Tibial nerve (tissue), 4 donors: ENCODE measurements around the gene DNASE2. TPM values are rescaled to one million over a fixed set of nuclear protein-coding genes. Genes with fewer than 3 reads are reported as not detected.

Experiments used
- DNase-seq, 2 donors: peaks; one replicate each; pipeline ENCODE4 v3.0.0-alpha.2; 2019; ENCODE audit warnings: low spot score in 2 of 2
- H3K27ac ChIP-seq, 4 donors: fragments of 200-600 bp; sonication (generic) in 3 of 4; one replicate each; pipeline ENCODE4 v1.5.1; 2017 to 2019; ENCODE audit warnings: mild to moderate bottlenecking in 1 of 4
- H3K27me3 ChIP-seq, 2 donors: fragments of 200-600 bp; sonication (generic) in 1 of 2; one replicate each; pipeline versions ENCODE4 v1.5.1 to v1.6.0; 2017 to 2019
- H3K36me3 ChIP-seq, 3 donors: fragments of 200-600 bp; sonication (generic); one replicate each; pipeline ENCODE4 v1.5.1; 2018 to 2019
- H3K4me1 ChIP-seq, 4 donors: fragments of 200-600 bp; sonication (generic) in 3 of 4; one replicate each; pipeline ENCODE4 v1.5.1; 2017 to 2019
- H3K4me3 ChIP-seq, 4 donors: fragments of 200-600 bp; sonication (generic) in 3 of 4; one replicate each; pipeline ENCODE4 v1.5.1; 2017 to 2019; ENCODE audit warnings: mild to moderate bottlenecking in 1 of 4, moderate library complexity in 1 of 4
- H3K9me3 ChIP-seq, 4 donors: fragments of 200-600 bp; sonication (generic) in 3 of 4; one replicate each; pipeline ENCODE4 v1.5.1; 2017 to 2019
- EP300 ChIP-seq, 2 donors: sonication (generic); formaldehyde crosslinking; IDR thresholded peaks; one replicate each; pipeline ENCODE4 v1.6.1; 2017; ENCODE audit warnings: antibody characterized with exemption in 2 of 2, mild to moderate bottlenecking in 1 of 2
- POLR2A ChIP-seq, 2 donors: fragments of 450-650 bp; IDR thresholded peaks; one replicate each; pipeline ENCODE4 v1.6.1; 2017; ENCODE audit warnings: antibody characterized with exemption in 2 of 2, mild to moderate bottlenecking in 2 of 2, moderate library complexity in 2 of 2
- WGBS, 2 donors: methylation state at CpG; one replicate each; pipeline ENCODE4 v1.1.5; 2018; 5-methylcytosine and 5-hydroxymethylcytosine counted together
- total RNA-seq, 4 donors: library from RNA; depleted of rRNA; stranded (reverse); fragments of >200 nt; gene quantifications; one replicate each; pipeline ENCODE4 v1.1.0, GENCODE V29; 2016
- TF ChIP-seq, protein P1 (sequence below), 5 experiments: fragments of 200-600 bp in 3 of 5; fragments of 450-650 bp in 2 of 5; sonication (generic) in 3 of 5; IDR thresholded peaks; one replicate each; pipeline ENCODE4 v1.5.1; 2016 to 2019; ENCODE audit warnings: antibody characterized with exemption in 5 of 5, mild to moderate bottlenecking in 3 of 5, moderate library complexity in 2 of 5

Gene DNASE2
- total RNA-seq, 4 donors from 2014 or later: 38.1 to 59.0 (median 44.2) TPM

DNA sequence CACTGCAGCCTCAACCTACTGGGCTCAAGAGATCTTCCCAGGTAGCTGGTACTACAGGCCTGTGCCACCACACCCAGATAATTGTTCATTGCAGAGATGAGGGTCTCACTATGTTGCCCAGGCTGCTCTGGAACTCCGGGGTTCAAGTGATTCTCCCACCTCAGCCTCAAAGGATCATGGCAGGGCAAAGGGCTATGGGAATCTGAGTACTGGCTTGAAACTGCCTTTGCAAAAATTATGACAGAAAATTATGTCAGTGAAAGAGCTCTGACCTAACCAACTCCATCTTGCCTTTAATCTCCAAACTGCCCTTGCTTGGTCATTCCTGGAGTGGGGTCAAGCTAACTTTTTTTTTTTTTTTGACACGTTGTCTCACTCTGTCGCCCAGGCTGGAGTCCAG is 1.3 kb upstream of the DNASE2 start:
- TF ChIP-seq, protein P1, sequence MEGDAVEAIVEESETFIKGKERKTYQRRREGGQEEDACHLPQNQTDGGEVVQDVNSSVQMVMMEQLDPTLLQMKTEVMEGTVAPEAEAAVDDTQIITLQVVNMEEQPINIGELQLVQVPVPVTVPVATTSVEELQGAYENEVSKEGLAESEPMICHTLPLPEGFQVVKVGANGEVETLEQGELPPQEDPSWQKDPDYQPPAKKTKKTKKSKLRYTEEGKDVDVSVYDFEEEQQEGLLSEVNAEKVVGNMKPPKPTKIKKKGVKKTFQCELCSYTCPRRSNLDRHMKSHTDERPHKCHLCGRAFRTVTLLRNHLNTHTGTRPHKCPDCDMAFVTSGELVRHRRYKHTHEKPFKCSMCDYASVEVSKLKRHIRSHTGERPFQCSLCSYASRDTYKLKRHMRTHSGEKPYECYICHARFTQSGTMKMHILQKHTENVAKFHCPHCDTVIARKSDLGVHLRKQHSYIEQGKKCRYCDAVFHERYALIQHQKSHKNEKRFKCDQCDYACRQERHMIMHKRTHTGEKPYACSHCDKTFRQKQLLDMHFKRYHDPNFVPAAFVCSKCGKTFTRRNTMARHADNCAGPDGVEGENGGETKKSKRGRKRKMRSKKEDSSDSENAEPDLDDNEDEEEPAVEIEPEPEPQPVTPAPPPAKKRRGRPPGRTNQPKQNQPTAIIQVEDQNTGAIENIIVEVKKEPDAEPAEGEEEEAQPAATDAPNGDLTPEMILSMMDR (IDR thresholded peaks at IDR 0.05): no peak
- TF ChIP-seq EP300 (IDR thresholded peaks at IDR 0.05): no peak
- no peak for TF ChIP-seq POLR2A (IDR thresholded peaks at IDR 0.05)
- no peak overlapping the region for H3K4me3 ChIP-seq
- 86 to 90% methylated on average over 3 of the region's 3 CpGs for WGBS, 2 donors
- peaks cover 0 to 15% (median 0%) of the 10 kb centered on the region in 4 donors for H3K9me3 ChIP-seq
- H3K27me3 ChIP-seq: peaks cover 0 to 38% of the 10 kb centered on the region in 2 donors
- DNase-seq: no peak
- peaks cover 0 to 29% (median 11%) of the 10 kb centered on the region in 4 donors for H3K4me1 ChIP-seq
- no peak overlapping the region for H3K27ac ChIP-seq
- H3K36me3 ChIP-seq: peaks cover 0 to 15% (median 8%) of the 10 kb centered on the region in 3 donors

DNA sequence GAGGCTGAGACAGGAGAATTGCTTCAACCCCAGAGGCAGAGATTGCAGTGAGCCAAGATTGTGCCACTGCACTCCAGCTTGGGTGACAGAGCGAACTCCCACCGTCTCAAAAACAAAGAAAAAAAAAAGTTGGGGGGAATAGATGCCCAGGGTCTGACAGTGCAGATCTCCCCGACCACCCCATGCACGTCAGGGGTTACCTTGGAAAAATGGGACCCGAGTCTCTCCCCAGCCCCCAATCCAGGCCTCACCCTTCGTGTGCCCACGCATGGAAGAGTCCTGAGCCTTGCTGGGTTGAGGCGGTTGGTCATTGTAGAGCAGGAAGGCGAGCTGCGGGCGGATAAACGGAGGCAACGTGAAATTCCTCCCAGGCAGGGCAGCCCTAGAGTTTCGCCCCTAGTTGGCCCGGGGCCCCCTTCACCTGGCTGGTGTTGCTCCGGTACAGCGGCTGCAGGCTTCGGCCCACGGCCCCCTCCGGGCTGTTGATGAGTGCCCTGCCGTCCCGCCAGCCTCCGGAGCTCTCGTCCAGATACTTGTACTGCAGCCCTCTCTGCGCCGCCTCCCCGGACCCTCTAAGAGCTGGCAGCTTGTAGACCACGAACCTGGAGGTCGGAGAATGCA is 588 bp downstream of the DNASE2 start:
- no peak for DNase-seq
- Histone ChIP-seq H3K4me3 (peak overlapping the region; percentile 59 to 77 (median 62)), H3K9me3 (peaks cover 0 to 15% (median 0%) of the 10 kb centered on the region in 4 donors), H3K36me3 (peaks cover 0 to 34% (median 13%) of the 10 kb centered on the region in 3 donors), H3K4me1 (peaks cover 0 to 25% (median 9%) of the 10 kb centered on the region in 4 donors), H3K27me3 (peaks cover 0 to 23% of the 10 kb centered on the region in 2 donors), H3K27ac (peak overlapping the region; percentile 78 to 92 (median 86))
- WGBS, 2 donors: 16 to 21% methylated on average over 20 to 29 of the region's 29 CpGs
- no peak for TF ChIP-seq POLR2A (IDR thresholded peaks at IDR 0.05)
- TF ChIP-seq, protein P1 (IDR thresholded peaks at IDR 0.05): no peak
- no peak for TF ChIP-seq EP300 (IDR thresholded peaks at IDR 0.05)

GRCh38 chr19:12875086-12875485 is 6.2 kb downstream of the DNASE2 start:
- Histone ChIP-seq H3K27me3 (no peaks in the 10 kb centered on the region), H3K9me3 (no peaks in the 10 kb centered on the region), H3K4me1 (no peaks in the 10 kb centered on the region), H3K4me3 (no peak overlapping the region), H3K27ac (no peak overlapping the region), H3K36me3 (peaks cover 0 to 62% (median 14%) of the 10 kb centered on the region in 3 donors)
- DNase-seq: no peak
- TF ChIP-seq, protein P1 (IDR thresholded peaks at IDR 0.05): no peak
- TF ChIP-seq POLR2A (IDR thresholded peaks at IDR 0.05): no peak
- TF ChIP-seq EP300 (IDR thresholded peaks at IDR 0.05): no peak
- 90 to 93% methylated on average over 6 of the region's 6 CpGs for WGBS, 2 donors

DNA sequence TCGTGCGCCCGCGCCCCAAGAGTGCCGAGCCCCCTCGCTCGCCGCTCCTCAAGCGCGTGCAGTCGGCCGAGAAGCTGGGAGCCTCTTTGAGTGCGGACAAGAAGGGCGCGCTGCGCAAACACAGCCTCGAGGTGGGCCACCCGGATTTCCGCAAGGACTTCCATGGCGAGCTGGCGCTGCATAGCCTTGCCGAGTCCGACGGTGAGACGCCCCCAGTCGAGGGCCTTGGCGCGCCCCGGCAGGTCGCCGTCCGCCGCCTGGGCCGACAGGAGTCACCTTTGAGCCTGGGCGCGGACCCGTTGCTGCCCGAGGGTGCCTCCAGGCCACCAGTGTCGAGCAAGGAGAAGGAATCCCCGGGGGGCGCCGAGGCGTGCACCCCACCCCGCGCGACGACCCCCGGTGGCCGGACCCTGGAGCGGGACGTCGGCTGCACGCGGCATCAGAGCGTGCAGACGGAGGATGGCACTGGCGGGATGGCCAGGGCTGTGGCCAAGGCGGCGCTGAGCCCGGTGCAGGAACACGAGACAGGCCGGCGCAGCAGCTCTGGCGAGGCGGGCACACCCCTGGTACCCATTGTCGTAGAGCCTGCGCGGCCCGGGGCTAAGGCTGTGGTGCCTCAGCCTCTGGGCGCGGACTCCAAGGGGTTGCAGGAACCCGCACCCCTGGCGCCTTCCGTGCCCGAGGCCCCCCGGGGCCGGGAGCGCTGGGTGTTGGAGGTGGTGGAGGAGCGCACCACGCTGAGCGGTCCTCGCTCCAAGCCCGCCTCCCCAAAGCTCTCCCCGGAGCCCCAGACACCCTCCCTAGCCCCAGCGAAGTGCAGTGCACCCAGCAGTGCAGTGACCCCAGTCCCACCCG is 7.1 kb downstream of the DNASE2 start:
- TF ChIP-seq, protein P1 (IDR thresholded peaks at IDR 0.05): no peak
- no peak for TF ChIP-seq EP300 (IDR thresholded peaks at IDR 0.05)
- TF ChIP-seq POLR2A (IDR thresholded peaks at IDR 0.05): no peak
- Histone ChIP-seq H3K27me3 (no peaks in the 10 kb centered on the region), H3K4me1 (no peaks in the 10 kb centered on the region), H3K4me3 (no peak overlapping the region), H3K36me3 (peaks cover 0 to 62% (median 14%) of the 10 kb centered on the region in 3 donors), H3K9me3 (no peaks in the 10 kb centered on the region), H3K27ac (no peak overlapping the region)
- DNase-seq: no peak
- 87 to 95% methylated on average over 60 to 84 of the region's 86 CpGs for WGBS, 2 donors
